HepG2 (cell line): ENCODE results near the gene CMC4. TPM values are rescaled to one million over a fixed set of nuclear protein-coding genes. Genes with fewer than 3 reads are reported as not detected.

Experiments used
- EEA1 ChIP-seq: sonication (generic); formaldehyde crosslinking; IDR thresholded peaks from 2 replicates; pipeline ENCODE4 v1.5.1; 2020; ENCODE audit warnings: mild to moderate bottlenecking, missing genetic modification reagents, borderline replicate concordance
- ETV6 ChIP-seq: sonication (generic); formaldehyde crosslinking; conservative IDR thresholded peaks from 2 replicates; pipeline ENCODE4 v1.4.0; 2020; ENCODE audit warnings: missing genetic modification reagents
- GTF2F1 ChIP-seq: fragments of 150-350 bp; IDR thresholded peaks from 2 replicates; pipeline ENCODE4 v1.6.1; 2014; ENCODE audit warnings: low read length
- HDAC1 ChIP-seq: sonication (generic); formaldehyde crosslinking; IDR thresholded peaks from 2 replicates; pipeline ENCODE4 v1.5.1; 2020; ENCODE audit warnings: mild to moderate bottlenecking, missing genetic modification reagents
- HNRNPK ChIP-seq: fragments of 200-400 bp; formaldehyde crosslinking; IDR thresholded peaks from 2 replicates; pipeline ENCODE4 v1.6.1; 2018; ENCODE audit warnings: low read length, low read depth, moderate library complexity, mild to moderate bottlenecking; ENCODE audit not compliant: poor library complexity, severe bottlenecking
- KLF12 ChIP-seq: sonication (generic); formaldehyde crosslinking; IDR thresholded peaks from 2 replicates; pipeline ENCODE4 v1.4.0; 2020; ENCODE audit warnings: missing genetic modification reagents, borderline replicate concordance
- KMT2B ChIP-seq: IDR thresholded peaks from 2 replicates; pipeline ENCODE4 v1.6.1; 2016; ENCODE audit warnings: missing genetic modification reagents, missing compliant biosample characterization
- MAFG ChIP-seq: sonication (generic); formaldehyde crosslinking; IDR thresholded peaks from 2 replicates; pipeline ENCODE4 v1.5.1; 2020; ENCODE audit warnings: mild to moderate bottlenecking, missing genetic modification reagents
- NCOA2 ChIP-seq: sonication (generic); formaldehyde crosslinking; IDR thresholded peaks from 2 replicates; pipeline ENCODE4 v1.8.0; 2022; ENCODE audit warnings: inconsistent platforms
- PHF8 ChIP-seq: sonication (generic); formaldehyde crosslinking; IDR thresholded peaks from 2 replicates; pipeline ENCODE4 v1.5.0; 2020; ENCODE audit warnings: missing genetic modification reagents
- POGZ ChIP-seq: sonication (generic); formaldehyde crosslinking; IDR thresholded peaks from 2 replicates; pipeline ENCODE4 v1.4.0; 2020; ENCODE audit warnings: mild to moderate bottlenecking, missing genetic modification reagents
- POLR2AphosphoS5 ChIP-seq: IDR thresholded peaks from 2 replicates; pipeline ENCODE4 v1.6.1; 2012; ENCODE audit warnings: low read depth, low read length
- RARA ChIP-seq: IDR thresholded peaks from 2 replicates; pipeline ENCODE4 v1.6.1; 2016; ENCODE audit warnings: missing genetic modification reagents, missing compliant biosample characterization
- SMAD3 ChIP-seq: sonication (generic); formaldehyde crosslinking; IDR thresholded peaks from 2 replicates; pipeline ENCODE4 v1.4.0; 2020; ENCODE audit warnings: missing genetic modification reagents
- ZFP41 ChIP-seq: sonication (generic); formaldehyde crosslinking; IDR thresholded peaks from 2 replicates; pipeline ENCODE4 v1.4.0; 2020; ENCODE audit warnings: mild to moderate bottlenecking, missing genetic modification reagents, borderline replicate concordance
- ZNF331 ChIP-seq: sonication (generic); formaldehyde crosslinking; IDR thresholded peaks from 2 replicates; pipeline ENCODE4 v1.4.0; 2020; ENCODE audit warnings: missing genetic modification reagents
- ZNF431 ChIP-seq: sonication (generic); formaldehyde crosslinking; IDR thresholded peaks from 2 replicates; pipeline ENCODE4 v1.9.0; 2022; ENCODE audit warnings: missing genetic modification reagents, low read depth, mild to moderate bottlenecking, borderline replicate concordance
- ZNF564 ChIP-seq: sonication (generic); formaldehyde crosslinking; IDR thresholded peaks from 2 replicates; pipeline ENCODE4 v1.8.1; 2023; ENCODE audit warnings: mild to moderate bottlenecking, missing genetic modification reagents
- ZNF740 ChIP-seq: sonication (generic); formaldehyde crosslinking; IDR thresholded peaks from 2 replicates; pipeline ENCODE4 v1.4.0; 2020; ENCODE audit warnings: missing genetic modification reagents
- ZNF816 ChIP-seq: sonication (generic); formaldehyde crosslinking; IDR thresholded peaks from 2 replicates; pipeline ENCODE4 v1.8.0; 2022; ENCODE audit warnings: missing genetic modification reagents, mild to moderate bottlenecking, borderline replicate concordance
- polyA plus RNA-seq, 8 experiments: library from polyadenylated mRNA; depleted of rRNA in 3 of 8; stranded (reverse) in 7 of 8; unstranded in 1 of 8; fragments of >200 nt; fragmentation: Illumina TruSeq in 4 of 8; extraction: Trizol in 4 of 8; gene quantifications; 2 replicates each; pipeline versions ENCODE4 v1.2.1 to v1.2.3, GENCODE V29; 2011 to 2016; ENCODE audit warnings: low read depth in 4 of 8, missing spikeins in 1 of 8, mixed read lengths in 1 of 8; ENCODE audit not compliant: insufficient read depth in 1 of 8
- total RNA-seq, 5 experiments: library from RNA; depleted of rRNA; stranded (reverse); fragments of >200 nt; fragmentation: Illumina TruSeq; extraction: Trizol; gene quantifications; 2 replicates each; pipeline ENCODE4 v1.2.3, GENCODE V29; 2016; ENCODE audit warnings: low read depth in 1 of 5
- TF ChIP-seq, protein P1 (sequence below): sonication (generic); formaldehyde crosslinking; IDR thresholded peaks from 2 replicates; pipeline ENCODE4; 2020; ENCODE audit warnings: missing genetic modification reagents, mild to moderate bottlenecking, borderline replicate concordance
- TF ChIP-seq, protein P2 (sequence below): sonication (generic); formaldehyde crosslinking; IDR thresholded peaks from 2 replicates; pipeline ENCODE4 v1.5.0; 2020; ENCODE audit warnings: missing genetic modification reagents
- TF ChIP-seq, protein P3 (sequence below): sonication (generic); formaldehyde crosslinking; IDR thresholded peaks from 2 replicates; pipeline ENCODE4 v1.8.0; 2023; ENCODE audit warnings: mild to moderate bottlenecking, missing genetic modification reagents
- TF ChIP-seq, protein P4 (sequence below): sonication (generic); formaldehyde crosslinking; IDR thresholded peaks from 2 replicates; pipeline ENCODE4 v1.4.0; 2020; ENCODE audit warnings: missing genetic modification reagents, mild to moderate bottlenecking, borderline replicate concordance

Gene CMC4
- total and polyA plus RNA-seq, 2 of the 13 experiments (the other 11 are each of a cell fraction or from before 2014, with no cell fraction given), result 5.6 to 11.5 TPM

- TF ChIP-seq PHF8 (peak; percentile 73), KLF12 (CRISPR knock-in tag) (no peak), POGZ (peak; percentile 45; the same call in 1 of the 2 replicates), RARA (CRISPR knock-in tag) (peak; percentile 15; the same call in 1 of the 2 replicates), KMT2B (CRISPR knock-in tag) (peak; percentile 78), HDAC1 (CRISPR knock-in tag) (peak; percentile 46; the same call in 1 of the 2 replicates), NCOA2 (CRISPR knock-in tag) (no peak), GTF2F1 (no peak), SMAD3 (CRISPR knock-in tag) (no peak), ZFP41 (CRISPR knock-in tag) (no peak), EEA1 (no peak), ZNF331 (CRISPR knock-in tag) (peak; percentile 25), ZNF564 (CRISPR knock-in tag) (no peak; the same call in 1 of the 2 replicates), ETV6 (CRISPR knock-in tag) (no peak), HNRNPK (peak; percentile 85), POLR2AphosphoS5 (peak; percentile 51; the same call in 1 of the 2 replicates), ZNF431 (0 out of 2 replicates have a peak, but pooled peaks have one; percentile 35), MAFG (CRISPR knock-in tag) (no peak), ZNF816 (CRISPR knock-in tag) (no peak), ZNF740 (CRISPR knock-in tag) (no peak)
- TF ChIP-seq, protein P1, sequence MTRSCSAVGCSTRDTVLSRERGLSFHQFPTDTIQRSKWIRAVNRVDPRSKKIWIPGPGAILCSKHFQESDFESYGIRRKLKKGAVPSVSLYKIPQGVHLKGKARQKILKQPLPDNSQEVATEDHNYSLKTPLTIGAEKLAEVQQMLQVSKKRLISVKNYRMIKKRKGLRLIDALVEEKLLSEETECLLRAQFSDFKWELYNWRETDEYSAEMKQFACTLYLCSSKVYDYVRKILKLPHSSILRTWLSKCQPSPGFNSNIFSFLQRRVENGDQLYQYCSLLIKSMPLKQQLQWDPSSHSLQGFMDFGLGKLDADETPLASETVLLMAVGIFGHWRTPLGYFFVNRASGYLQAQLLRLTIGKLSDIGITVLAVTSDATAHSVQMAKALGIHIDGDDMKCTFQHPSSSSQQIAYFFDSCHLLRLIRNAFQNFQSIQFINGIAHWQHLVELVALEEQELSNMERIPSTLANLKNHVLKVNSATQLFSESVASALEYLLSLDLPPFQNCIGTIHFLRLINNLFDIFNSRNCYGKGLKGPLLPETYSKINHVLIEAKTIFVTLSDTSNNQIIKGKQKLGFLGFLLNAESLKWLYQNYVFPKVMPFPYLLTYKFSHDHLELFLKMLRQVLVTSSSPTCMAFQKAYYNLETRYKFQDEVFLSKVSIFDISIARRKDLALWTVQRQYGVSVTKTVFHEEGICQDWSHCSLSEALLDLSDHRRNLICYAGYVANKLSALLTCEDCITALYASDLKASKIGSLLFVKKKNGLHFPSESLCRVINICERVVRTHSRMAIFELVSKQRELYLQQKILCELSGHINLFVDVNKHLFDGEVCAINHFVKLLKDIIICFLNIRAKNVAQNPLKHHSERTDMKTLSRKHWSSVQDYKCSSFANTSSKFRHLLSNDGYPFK, result no peak
- TF ChIP-seq, protein P2, sequence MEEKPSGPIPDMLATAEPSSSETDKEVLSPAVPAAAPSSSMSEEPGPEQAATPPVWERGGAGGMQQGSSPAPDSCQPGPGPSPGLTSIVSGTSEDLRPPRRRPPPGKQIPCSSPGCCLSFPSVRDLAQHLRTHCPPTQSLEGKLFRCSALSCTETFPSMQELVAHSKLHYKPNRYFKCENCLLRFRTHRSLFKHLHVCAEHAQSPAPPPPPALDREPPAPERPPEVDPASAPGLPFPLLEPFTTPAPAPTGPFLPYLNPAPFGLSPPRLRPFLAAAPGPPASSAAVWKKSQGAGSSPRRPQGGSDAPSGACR (CRISPR knock-in tag), result no peak
- TF ChIP-seq, protein P3, sequence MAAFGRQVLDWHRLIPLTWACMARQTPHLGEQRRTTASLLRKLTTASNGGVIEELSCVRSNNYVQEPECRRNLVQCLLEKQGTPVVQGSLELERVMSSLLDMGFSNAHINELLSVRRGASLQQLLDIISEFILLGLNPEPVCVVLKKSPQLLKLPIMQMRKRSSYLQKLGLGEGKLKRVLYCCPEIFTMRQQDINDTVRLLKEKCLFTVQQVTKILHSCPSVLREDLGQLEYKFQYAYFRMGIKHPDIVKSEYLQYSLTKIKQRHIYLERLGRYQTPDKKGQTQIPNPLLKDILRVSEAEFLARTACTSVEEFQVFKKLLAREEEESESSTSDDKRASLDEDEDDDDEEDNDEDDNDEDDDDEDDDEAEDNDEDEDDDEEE, result peak; percentile 63; the same call in 1 of the 2 replicates
- TF ChIP-seq, protein P4, sequence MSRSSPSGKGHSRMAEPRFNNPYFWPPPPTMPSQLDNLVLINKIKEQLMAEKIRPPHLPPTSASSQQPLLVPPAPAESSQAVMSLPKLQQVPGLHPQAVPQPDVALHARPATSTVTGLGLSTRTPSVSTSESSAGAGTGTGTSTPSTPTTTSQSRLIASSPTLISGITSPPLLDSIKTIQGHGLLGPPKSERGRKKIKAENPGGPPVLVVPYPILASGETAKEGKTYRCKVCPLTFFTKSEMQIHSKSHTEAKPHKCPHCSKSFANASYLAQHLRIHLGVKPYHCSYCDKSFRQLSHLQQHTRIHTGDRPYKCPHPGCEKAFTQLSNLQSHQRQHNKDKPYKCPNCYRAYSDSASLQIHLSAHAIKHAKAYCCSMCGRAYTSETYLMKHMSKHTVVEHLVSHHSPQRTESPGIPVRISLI, result no peak
These were observed 44.0 kb downstream of the CMC4 start, which contains the start of gene FUNDC2 (continued) for GRCh38 chrX:155026727-155027508.
